ENCODE measurements around the gene FAM89A. TPM values are rescaled to one million over a fixed set of nuclear protein-coding genes. Genes with fewer than 3 reads are reported as not detected.

FAM89A gene
- polyA plus RNA-seq, 1 experiment = 15.6 TPM

DNA sequence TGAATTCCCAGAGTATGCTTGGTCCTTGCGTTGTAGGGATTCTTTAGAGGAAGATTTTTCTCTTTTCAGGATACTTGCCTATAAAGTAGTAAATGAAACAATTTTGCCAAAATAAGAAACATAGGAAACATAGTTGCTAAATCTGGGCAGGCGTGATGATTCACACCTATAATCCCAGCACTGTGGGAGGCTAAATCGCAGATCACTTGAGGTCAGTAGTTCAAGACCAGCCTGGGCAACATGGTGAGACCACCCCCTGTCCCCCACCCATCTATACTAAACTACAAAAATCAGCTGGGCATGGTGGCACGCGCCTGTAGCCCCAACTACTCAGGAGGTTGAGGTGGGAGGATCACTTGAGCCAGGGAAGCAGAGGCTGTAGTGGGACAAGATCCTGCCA lies 56.2 kb downstream of the FAM89A start:
- TF ChIP-seq, protein P1, sequence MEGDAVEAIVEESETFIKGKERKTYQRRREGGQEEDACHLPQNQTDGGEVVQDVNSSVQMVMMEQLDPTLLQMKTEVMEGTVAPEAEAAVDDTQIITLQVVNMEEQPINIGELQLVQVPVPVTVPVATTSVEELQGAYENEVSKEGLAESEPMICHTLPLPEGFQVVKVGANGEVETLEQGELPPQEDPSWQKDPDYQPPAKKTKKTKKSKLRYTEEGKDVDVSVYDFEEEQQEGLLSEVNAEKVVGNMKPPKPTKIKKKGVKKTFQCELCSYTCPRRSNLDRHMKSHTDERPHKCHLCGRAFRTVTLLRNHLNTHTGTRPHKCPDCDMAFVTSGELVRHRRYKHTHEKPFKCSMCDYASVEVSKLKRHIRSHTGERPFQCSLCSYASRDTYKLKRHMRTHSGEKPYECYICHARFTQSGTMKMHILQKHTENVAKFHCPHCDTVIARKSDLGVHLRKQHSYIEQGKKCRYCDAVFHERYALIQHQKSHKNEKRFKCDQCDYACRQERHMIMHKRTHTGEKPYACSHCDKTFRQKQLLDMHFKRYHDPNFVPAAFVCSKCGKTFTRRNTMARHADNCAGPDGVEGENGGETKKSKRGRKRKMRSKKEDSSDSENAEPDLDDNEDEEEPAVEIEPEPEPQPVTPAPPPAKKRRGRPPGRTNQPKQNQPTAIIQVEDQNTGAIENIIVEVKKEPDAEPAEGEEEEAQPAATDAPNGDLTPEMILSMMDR (IDR thresholded peaks at IDR 0.05; ENCODE audit: insufficient read depth, low read depth, low read length) = no peak
- ChIA-PET CTCF (no interaction called here), POLR2A (no interaction called here)
- Histone ChIP-seq H3K27me3 (ENCODE audit: control insufficient read depth, insufficient read depth, low read length) (no peaks in the 10 kb centered on the region), H3K36me3 (ENCODE audit: control insufficient read depth, insufficient read depth, low read length) (no peaks in the 10 kb centered on the region), H3K4me3 (ENCODE audit: low read depth, low read length) (no peak overlapping the region)
- DNase-seq (ENCODE audit: low read depth) = no peak

DNA sequence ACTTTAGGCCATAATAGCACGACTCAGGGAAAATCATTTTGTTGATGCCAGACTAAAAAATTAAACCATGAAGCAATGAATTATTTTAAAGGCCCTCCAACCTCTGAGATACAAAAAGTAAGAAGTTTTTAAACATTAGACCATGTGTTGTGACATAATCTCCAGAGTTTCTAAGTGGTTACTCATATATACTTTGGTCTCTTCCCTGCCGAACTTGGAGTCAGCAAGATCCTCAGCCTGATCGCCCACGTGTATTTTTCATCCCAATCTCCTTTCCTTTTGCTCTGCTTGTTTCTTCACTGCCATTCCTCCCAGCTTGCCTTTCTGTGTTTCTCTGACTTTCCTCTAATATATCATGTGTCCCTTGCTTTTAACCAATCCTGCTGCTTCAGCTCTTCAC lies 57.4 kb downstream of the FAM89A start:
- CTCF ChIA-PET = interaction anchor here (1.4 kb wide), 1 partner anchor 228 kb away, joined by 3 read pairs; no protein-coding TSS in a partner anchor
- H3K27me3 ChIP-seq (ENCODE audit: control insufficient read depth, insufficient read depth, low read length) = no peaks in the 10 kb centered on the region
- POLR2A ChIA-PET = no interaction called here
- no peak overlapping the region for H3K4me3 ChIP-seq (ENCODE audit: low read depth, low read length)
- H3K36me3 ChIP-seq (ENCODE audit: control insufficient read depth, insufficient read depth, low read length) = no peaks in the 10 kb centered on the region
- TF ChIP-seq, protein P1 (IDR thresholded peaks at IDR 0.05; ENCODE audit: insufficient read depth, low read depth, low read length) = no peak
- no peak for DNase-seq (ENCODE audit: low read depth)

DNA sequence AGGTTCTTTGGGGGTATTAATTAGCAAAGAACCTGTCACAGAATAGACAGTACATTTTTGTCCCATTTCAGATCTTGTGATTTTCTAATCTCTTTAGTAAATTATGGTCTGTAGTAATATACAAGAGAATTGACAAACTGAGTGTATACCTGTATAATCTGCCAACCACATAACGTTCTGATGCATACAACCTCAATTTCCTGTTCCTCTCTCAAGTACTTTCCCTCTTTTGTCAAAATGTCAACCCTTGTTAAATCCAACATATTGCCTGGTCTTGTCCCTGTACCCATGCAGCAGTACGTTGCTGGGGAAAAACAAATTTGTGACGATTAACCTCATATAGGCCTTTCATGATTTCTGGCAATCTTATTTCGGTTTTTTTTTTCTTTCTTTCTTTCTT lies 60.1 kb downstream of the FAM89A start:
- ChIA-PET POLR2A (no interaction called here), CTCF (no interaction called here)

DNA sequence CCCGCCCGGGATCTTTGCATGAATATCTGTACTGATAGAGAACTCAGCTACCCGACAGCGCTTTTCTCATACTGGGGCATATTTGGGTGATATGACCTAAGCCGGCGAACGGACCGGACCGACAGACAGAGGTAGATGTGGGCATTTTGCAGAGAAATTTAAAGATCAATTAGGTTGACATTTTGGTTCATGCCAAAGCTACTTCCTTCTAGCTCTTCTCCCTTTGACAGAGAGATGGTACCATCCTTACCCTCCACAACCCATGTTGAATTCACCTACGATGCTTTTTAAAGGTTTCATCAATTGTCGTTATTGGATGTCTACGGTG lies 60.7 kb downstream of the FAM89A start:
- H3K27me3 ChIP-seq (ENCODE audit: control insufficient read depth, insufficient read depth, low read length) = no peaks in the 10 kb centered on the region
- TF ChIP-seq, protein P1 (IDR thresholded peaks at IDR 0.05; ENCODE audit: insufficient read depth, low read depth, low read length) = no peak
- H3K4me3 ChIP-seq (ENCODE audit: low read depth, low read length) = peak overlapping the region; percentile 79
- CTCF ChIA-PET = no interaction called here
- POLR2A ChIA-PET = no interaction called here
- DNase-seq (ENCODE audit: low read depth) = no peak
- H3K36me3 ChIP-seq (ENCODE audit: control insufficient read depth, insufficient read depth, low read length) = no peaks in the 10 kb centered on the region

More for the DNA sequence above, 60.1 kb downstream of the FAM89A start:
- Histone ChIP-seq H3K27me3 (ENCODE audit: control insufficient read depth, insufficient read depth, low read length) (no peaks in the 10 kb centered on the region), H3K36me3 (ENCODE audit: control insufficient read depth, insufficient read depth, low read length) (no peaks in the 10 kb centered on the region), H3K4me3 (ENCODE audit: low read depth, low read length) (peak overlapping the region; percentile 79; the same call in 1 of the 2 replicates)
- no peak for DNase-seq (ENCODE audit: low read depth)
- TF ChIP-seq, protein P1 (IDR thresholded peaks at IDR 0.05; ENCODE audit: insufficient read depth, low read depth, low read length) = no peak

DNA sequence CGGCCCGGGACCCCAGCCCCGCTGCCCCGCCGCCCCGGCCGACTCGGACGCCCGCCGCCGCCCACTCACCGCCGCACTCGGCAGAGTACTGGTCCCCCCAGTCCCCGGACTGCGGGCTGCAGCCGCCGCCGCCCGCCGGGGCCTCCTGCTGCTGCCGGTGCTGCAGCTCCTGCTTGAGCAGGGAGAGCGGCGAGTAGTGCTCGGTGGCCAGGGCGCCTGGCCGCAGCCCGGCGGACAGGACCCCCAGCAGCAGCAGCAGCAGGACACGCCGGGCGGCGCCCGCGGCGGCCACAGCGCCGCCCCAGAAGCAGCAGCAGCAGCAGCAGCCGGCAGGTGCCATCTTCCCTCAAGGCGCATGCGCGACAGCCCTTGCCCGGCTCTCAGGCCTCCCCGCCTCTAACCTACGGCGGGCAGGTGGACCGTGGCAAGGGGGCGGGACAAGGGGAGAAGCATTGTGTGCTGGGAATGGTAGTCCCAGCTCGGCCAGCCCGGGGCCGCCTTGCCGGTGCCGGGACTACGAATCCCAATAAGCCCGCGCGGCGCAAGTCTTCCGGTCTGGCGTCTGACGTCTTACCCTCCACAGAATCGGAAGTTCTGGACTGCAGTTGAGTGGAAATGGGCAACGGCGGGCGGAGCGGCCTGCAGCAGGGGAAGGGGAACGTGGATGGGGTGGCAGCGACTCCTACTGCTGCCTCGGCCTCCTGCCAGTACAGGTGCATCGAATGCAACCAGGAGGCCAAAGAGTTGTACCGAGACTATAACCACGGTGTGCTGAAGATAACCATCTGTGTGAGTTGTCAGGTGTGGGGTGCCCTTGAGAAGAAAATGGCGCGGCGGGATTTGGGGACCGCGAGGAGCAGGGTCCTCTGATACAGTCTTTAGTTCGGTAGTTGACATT lies 61.3 kb downstream of the FAM89A start, which contains the start of the genes ARV1 and TTC13:
ARV1 (plus strand) TSS at position 604 of the 898 bp plus-strand sequence; CDS start at position 616, 12 bp downstream.
TTC13 (minus strand) TSS at position 371 of the 898 bp plus-strand sequence; CDS start at position 340, 31 bp downstream.
- H3K27me3 ChIP-seq (ENCODE audit: control insufficient read depth, insufficient read depth, low read length) = no peaks in the 10 kb centered on the region
- H3K4me3 ChIP-seq (ENCODE audit: low read depth, low read length) = peak within 1 kb of the TSS; percentile 79
- CTCF ChIA-PET = interaction anchor here (0.8 kb wide), 1 partner anchor 43 kb away, joined by 3 read pairs; no protein-coding TSS in a partner anchor
- H3K36me3 ChIP-seq (ENCODE audit: control insufficient read depth, insufficient read depth, low read length) = no peaks in the 10 kb centered on the region
- TF ChIP-seq, protein P1 (IDR thresholded peaks at IDR 0.05; ENCODE audit: insufficient read depth, low read depth, low read length) = peak; percentile 19; the same call in 1 of the 2 replicates
- POLR2A ChIA-PET = interaction anchor here (0.6 kb wide), 1 partner anchor 123 kb away, joined by 12 read pairs; no protein-coding TSS in a partner anchor
- DNase-seq (ENCODE audit: low read depth) = peak; percentile 96

Measured in BJ (cell line).